Activated naive CD4-positive, alpha-beta T cell treated with anti-CD3 and anti-CD28 coated beads, Interleukin-2, amount 50 U/mL, for 16 hours (primary cell): Measurements from ENCODE around the gene ESYT3.
"Not testable (repeated sequence)": the region's sequence is repeated elsewhere in the genome, so short reads cannot be mapped to it uniquely, and the experiment has no call there.

Source experiments
- DNase-seq: peaks from one replicate; pipeline ENCODE4 v3.0.0-alpha.2; 2020

The ESYT3 gene

GRCh38 chr3:138408751-138409570 lies 25.5 kb upstream of the ESYT3 start:
- no peak for DNase-seq

DNA sequence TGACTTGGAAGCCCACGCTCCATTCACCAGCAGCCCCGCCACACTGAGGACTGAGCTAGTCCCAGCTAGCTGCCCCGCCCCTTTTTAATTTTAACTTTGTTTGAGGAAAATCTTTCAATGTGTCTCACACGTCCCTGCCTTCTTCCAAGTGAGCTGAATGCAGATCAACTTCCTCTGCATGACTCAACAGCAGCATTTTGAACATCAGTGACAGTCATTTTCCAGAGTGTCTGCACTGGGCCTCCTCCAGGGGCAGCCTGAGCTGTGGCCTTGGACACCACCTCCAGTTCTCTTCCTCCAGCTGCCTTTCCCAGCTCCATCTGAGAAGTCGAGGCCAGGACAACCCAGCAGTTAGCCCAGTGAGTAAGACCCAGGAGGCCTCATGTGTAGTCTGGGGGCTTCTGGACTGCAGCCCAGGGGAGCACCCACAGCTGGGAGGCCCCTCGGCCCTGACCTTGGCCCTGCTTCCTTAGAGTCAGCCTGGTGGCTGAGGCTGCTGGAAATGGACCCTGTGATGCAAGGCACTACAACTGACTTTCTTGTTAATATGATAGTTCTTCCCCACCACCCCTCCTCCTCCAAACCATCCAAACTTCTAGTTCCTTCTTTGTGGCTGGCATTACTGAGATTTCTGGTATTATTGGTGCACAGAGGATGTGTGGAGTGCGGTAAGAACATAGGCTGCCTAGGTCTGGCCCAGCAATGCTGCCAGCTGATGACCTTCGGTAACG lies 21.4 kb upstream of the ESYT3 start:
- no peak for DNase-seq

DNA sequence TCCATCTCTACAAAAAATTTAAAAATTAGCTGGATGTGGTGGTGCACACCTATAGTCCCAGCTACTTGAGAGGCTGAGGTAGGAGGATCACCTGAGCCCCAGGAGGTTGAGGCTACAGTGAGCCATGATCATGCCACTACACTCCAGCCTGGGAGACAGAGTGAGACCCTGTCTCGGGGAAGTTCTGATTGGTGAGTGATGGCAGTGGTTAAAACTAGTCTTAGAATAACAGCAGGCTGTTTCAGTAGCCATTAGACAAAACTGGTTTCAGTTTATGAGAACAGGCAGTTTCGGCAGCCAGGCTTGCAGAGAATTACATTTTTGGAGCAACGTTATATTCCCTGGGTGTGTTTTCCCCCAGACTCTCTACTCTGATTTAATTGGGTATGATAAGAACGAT lies 18.2 kb upstream of the ESYT3 start:
- DNase-seq, result not testable (repeated sequence)

DNA sequence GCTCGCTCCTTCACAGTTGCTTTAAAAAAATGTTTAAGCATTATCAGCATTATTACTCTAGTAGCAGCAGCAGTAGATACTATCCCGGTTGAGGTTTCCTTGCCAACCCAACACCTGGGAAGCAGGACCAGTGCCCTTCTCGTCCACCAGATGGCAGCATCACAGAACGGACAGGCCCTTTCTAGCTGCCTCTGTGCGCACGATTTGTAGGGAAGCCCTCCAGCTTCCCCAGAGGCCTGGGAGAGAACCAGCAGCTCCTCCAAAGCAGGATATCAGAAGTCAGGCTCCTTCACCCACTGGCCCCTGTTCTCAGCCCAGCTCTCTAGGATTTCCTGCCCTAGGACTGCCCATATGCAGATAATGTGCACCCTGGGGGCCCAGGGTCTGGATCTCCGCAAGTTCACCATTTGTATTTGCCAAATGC lies 16.8 kb upstream of the ESYT3 start:
- DNase-seq, result peak; percentile 57

DNA sequence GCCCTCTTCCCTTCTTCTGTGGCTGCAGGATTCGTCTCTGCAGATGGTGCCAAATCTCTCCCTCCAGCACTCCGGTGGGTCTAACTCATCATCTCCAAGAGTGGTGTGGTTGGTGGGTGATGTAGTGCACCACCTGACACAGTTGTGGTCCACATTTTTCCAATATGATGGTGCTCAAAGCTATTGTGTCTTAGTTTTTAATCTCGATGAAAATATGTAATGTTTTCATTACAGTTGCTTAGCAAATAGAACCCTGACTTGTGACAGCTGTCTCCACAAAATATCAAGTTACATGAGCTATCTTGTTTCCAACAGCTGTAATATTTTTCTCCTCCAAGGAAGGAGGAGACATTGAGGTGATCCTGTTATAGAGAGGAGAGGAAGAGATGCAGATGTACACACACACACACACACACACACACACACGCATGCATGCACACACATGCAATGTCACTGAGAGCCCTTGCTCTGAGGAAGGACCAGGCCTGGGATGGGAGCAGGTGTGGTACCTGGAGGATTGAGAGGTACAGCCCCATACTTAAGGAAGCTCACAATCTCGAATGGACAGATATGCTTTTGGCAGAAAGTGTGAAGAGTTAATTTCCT lies 15.7 kb upstream of the ESYT3 start:
- DNase-seq, result no peak

- no peak for DNase-seq
These were observed 11.1 kb upstream of the ESYT3 start for GRCh38 chr3:138423316-138423715.

DNA sequence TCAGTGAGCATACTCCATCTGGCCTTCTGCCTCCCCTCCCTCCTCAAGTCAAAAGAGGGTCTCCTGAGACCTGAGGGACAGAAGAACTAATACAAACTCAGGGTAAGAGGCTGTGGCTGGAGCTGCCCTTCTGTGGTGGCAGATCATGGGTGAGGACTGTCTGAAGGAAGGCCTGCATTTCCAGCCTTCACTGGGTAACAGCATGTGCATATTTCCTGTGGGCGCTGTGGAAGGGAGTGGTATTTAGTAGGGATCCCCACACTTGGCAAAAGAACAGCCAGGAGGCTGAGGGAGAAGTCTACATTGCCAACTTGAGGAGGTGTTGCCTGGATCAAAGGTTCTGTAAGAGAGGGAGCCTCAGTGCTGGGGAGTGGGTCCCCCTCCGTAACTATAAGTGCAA lies 10.1 kb upstream of the ESYT3 start:
- no peak for DNase-seq

- no peak for DNase-seq
These were observed 8.2 kb upstream of the ESYT3 start for GRCh38 chr3:138426211-138426610.

DNA sequence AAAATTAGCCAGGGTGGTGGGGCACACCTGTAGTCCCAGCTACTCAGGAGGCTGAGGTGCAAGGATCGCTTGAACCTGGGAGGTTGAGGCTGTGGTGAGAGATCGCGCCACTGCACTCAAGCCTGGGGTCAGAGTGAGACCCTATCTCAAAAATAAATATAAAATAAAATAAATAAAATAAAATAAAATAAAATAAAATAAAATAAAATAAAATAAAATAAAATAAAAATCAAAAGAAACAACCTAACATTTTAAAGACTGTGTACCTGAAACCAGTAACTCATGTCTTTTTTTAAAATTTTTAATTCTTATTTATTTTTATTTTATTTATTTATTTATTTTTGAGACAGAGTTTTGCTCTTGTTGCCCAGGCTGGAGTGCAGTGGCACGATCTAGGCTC lies 7.7 kb upstream of the ESYT3 start:
- not testable (repeated sequence) for DNase-seq

DNA sequence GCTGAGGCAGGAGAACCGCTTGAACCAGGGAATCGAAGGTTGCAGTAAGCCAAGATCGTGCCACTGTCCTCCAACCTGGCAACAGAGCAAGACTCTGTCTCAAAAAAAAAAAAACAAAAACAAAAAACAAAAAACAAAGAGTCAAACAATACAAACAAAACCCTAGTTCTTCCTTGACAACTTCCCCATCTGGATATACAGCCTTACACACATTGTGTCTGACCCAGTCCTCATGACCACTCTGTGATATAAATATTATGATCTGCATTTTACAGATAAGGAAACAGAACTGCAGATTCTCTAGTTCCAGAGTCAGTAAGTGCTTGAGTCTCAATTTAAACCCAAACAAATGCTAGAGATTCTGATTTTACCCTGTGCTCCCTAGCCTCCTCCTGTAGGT lies 4.8 kb upstream of the ESYT3 start:
- DNase-seq, result no peak

DNA sequence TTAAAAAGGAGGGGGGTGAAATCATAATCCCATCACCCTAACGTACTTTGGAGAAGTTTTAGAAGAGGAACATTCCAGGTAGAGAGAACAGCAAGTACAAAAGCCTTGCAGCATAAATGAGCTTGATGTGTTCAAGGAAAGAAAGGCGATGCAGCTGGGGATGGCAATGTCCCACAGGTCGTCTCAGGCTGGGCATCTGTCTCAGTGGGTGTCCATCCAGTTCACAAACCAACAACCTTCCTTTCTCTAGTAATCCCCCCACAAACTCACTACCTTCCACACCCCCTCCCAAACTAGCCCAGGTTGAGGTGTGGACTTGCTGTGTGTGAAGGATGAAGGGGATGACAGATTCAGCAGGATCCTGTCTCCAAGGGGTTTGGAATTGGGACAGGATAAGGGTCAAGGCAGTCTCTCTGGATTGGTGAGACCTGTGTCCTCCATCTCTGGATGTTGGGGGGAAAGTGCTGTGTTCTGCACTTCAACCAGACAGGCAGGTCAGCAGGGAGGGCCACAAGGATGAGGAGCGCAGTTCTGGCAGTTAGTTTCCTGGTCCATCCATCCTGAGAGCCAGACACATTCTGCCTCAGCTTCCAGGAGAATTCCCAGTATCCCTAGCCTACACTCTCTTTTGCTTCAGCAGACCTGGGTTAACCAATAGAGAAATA lies 1.7 kb upstream of the ESYT3 start:
- DNase-seq, result no peak

- DNase-seq, result no peak
These were observed 532 bp upstream of the ESYT3 start for GRCh38 chr3:138433892-138434275.

DNA sequence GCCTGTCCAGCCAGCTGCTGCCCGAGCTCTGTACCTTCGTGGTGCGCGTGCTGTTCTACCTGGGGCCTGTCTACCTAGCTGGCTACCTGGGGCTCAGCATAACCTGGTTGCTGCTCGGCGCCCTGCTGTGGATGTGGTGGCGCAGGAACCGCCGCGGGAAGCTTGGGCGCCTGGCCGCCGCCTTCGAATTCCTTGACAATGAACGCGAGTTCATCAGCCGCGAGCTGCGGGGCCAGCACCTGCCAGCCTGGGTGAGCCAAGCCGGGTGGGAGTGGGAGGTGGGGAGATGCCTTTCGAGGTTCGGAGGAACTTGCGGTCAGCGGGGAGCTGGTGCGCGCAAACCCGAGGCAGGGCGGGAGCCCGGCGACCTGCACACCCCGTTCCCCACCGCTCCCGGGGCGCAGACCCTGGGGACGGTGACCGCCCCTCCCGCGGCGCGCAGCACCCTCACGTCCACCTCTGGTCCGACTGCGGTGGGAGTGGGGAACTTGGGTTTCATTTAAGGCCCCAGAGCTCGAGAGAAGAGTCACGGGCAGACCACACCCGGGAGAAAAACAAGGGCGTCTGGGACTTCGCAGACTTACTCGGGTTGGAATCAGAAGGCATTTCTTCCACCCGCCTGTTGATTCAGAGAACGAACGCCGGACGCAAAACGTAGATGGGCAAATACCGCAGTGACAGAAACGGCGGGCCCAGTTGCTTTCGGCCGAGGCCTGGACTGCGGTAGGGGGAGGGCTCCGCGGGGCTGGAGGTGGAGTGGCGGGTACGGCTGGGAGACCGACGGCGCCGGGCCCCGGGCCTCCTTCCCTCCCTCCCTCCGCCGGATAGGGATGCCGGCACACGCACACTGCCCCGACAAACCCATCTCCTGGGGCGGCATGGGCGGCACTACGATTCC lies 708 bp downstream of the ESYT3 start:
- no peak for DNase-seq

GRCh38 chr3:138435840-138436239 lies 1.4 kb downstream of the ESYT3 start:
- DNase-seq, result no peak

DNA sequence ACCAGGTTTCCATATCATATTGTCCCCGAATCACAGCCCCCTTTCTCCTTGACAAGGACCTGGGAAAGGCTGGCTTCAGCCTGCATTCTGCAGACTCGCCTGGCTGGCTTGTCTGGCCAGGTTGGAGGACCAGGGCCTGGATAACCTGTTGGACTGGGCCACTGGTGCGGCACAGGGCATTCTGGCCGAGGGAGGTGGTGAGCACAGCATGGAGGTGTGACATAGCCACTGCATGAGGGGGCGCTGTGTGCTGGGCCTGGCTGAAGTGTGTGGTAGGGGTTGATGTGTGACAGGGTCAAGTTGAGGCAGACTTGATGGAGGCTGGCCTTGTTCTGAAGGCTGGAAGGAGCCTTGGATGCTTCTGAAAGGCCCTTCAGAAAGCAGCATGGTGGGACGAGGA lies 2.9 kb downstream of the ESYT3 start:
- no peak for DNase-seq

GRCh38 chr3:138438896-138439295 lies 4.5 kb downstream of the ESYT3 start:
- no peak for DNase-seq

- DNase-seq, result no peak
These were observed 5.2 kb downstream of the ESYT3 start for GRCh38 chr3:138439646-138440045.

DNA sequence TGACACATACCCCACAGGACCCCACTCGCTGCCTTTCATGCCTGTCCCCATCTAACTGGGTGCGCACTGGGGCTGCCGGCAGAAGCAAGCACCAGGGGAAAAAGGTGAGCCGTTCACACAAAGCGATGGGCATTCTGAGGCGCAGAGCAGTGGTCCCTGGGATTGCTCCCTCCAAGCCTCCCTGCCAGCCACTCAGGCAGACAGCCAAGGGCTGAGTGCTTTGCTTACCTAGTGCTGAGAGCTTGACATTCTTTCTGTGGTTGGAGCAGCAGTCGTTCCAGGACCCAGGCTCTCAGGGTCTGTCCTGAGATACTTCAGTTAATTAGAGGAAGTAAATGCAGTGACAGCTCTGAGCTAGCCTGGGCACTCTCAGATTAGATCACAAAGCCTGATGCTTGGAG lies 5.7 kb downstream of the ESYT3 start:
- no peak for DNase-seq

DNA sequence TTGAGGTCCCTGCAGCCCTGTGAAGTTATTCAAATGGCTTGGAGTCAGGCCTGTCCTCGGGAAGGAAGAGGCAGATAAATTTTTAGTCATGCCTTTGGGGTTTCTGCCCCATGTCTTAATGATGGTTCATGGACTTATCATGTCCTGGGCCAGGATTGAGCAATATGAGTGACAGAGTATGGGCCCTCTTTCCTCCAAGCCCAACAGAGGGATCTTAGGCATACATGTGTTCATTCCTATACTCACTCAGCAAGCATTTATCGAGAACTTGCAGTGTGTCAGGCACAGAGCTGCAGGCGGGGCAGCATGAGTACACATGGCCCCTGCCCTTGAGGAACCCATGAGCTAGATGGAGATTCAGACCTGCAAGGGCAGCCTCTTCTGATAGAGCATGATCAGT lies 6.2 kb downstream of the ESYT3 start:
- DNase-seq, result no peak

GRCh38 chr3:138441256-138441655 lies 6.8 kb downstream of the ESYT3 start:
- no peak for DNase-seq

DNA sequence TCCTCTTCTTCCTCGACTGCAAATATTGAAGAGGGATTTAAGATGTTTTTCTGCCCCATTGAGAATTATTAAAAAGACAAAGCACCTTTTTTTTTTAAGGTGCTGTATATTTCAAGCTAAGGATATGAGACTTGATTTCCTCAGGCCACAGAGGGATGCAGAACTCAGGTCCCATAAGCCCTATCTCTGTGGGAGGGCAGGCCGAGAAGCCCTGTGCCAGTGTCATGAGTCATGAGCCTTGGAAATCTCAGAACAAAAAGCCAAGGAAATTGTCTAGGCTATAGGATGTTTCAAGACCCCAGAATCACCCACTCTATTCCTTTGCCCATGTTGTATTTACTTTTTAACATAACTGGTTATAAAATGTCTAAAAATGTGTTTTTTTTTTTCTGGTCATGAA lies 7.3 kb downstream of the ESYT3 start:
- DNase-seq, result no peak

GRCh38 chr3:138442433-138442832 lies 8.0 kb downstream of the ESYT3 start:
- DNase-seq, result no peak
